B cell (primary cell): ENCODE data around the gene ALKBH6. TPM values are rescaled to one million over a fixed set of nuclear protein-coding genes. Genes with fewer than 3 reads are reported as not detected.

ENCODE experiments used
- ATAC-seq: fragments of 200-7000 bp; cut with Tn5 transposase; one replicate; pipeline ENCODE4 v1.10.0; 2021; ENCODE audit warnings: low read depth, mild to moderate bottlenecking, moderate number of reproducible peaks, moderate library complexity
- CTCF ChIA-PET: fragments of 350-600 bp; sonication (Branson Sonifier 250); formaldehyde crosslinking; loops from one replicate; lab custom pipeline; 2021; ENCODE audit warnings: antibody characterized with exemption, inconsistent platforms; lab: Charles Lee
- POLR2A ChIA-PET: fragments of 350-600 bp; sonication (Branson Sonifier 250); formaldehyde crosslinking; loops from one replicate; lab custom pipeline; 2021; ENCODE audit warnings: antibody characterized with exemption; lab: Charles Lee
- DNase-seq: peaks from one replicate; pipeline ENCODE4 v3.0.0; 2013
- H2AFZ ChIP-seq: 2 replicates; pipeline ENCODE4 v1.6.1; 2012; ENCODE audit warnings: mild to moderate bottlenecking, low read depth, low read length; ENCODE audit not compliant: insufficient read depth, poor library complexity, severe bottlenecking
- H3K27ac ChIP-seq, 2 donors: 1 replicate in 1 of 2; 2 replicates in 1 of 2; pipeline ENCODE4 v1.5.1; 2012 to 2013; ENCODE audit warnings: low read length in 2 of 2, mild to moderate bottlenecking in 2 of 2, moderate library complexity in 1 of 2
- H3K27me3 ChIP-seq, 4 experiments: fragments of 200-600 bp in 1 of 4; sonication (generic) in 1 of 4; replicated peaks in 1 of 4; 1 replicate in 2 of 4; 2 replicates in 2 of 4; pipeline versions ENCODE4 v1.6.1 to v1.7.0; 2013 to 2016; ENCODE audit warnings: low read length in 3 of 4, mild to moderate bottlenecking in 2 of 4, mixed read lengths in 1 of 4, moderate library complexity in 1 of 4; ENCODE audit not compliant: insufficient read depth in 4 of 4, control insufficient read depth in 3 of 4; ENCODE audit errors: control extremely low read depth in 1 of 4
- H3K36me3 ChIP-seq, 2 experiments: replicated peaks in 1 of 2; 1 replicate in 1 of 2; 2 replicates in 1 of 2; pipeline versions ENCODE4 v1.6.1 to v1.7.1; 2013; ENCODE audit warnings: low read length in 1 of 2; ENCODE audit not compliant: insufficient read depth in 2 of 2, control insufficient read depth in 1 of 2; ENCODE audit errors: control extremely low read depth in 1 of 2, extremely low read depth in 1 of 2
- H3K4me1 ChIP-seq, 2 donors: fragments of 200-600 bp in 1 of 2; sonication (generic) in 1 of 2; 1 replicate in 1 of 2; 2 replicates in 1 of 2; pipeline versions ENCODE4 v1.5.1 to v1.6.1; 2013 to 2017; ENCODE audit warnings: low read length in 2 of 2; ENCODE audit not compliant: control insufficient read depth in 2 of 2, insufficient read depth in 2 of 2
- H3K4me2 ChIP-seq: replicated peaks from 2 replicates; pipeline ENCODE3; 2012; ENCODE audit warnings: mild to moderate bottlenecking, low read depth, low read length; ENCODE audit not compliant: poor library complexity, severe bottlenecking
- H3K4me3 ChIP-seq, 5 experiments: fragments of 200-600 bp in 1 of 5; sonication (generic) in 1 of 5; 1 replicate in 3 of 5; 2 replicates in 2 of 5; pipeline versions ENCODE4 v1.5.1 to v1.7.0; 2011 to 2016; ENCODE audit warnings: low read length in 4 of 5, mild to moderate bottlenecking in 4 of 5, low read depth in 2 of 5, control low read depth in 1 of 5, moderate library complexity in 1 of 5; ENCODE audit not compliant: insufficient read depth in 1 of 5; ENCODE audit errors: control extremely low read depth in 1 of 5, extremely low read depth in 1 of 5
- H3K79me2 ChIP-seq: fragments of 200-600 bp; sonication (generic); one replicate; pipeline ENCODE4 v1.6.0; 2016; ENCODE audit warnings: low read length; ENCODE audit not compliant: control insufficient read depth, insufficient read depth
- H3K9ac ChIP-seq: fragments of 200-600 bp; sonication (generic); 2 replicates; pipeline ENCODE4 v1.6.1; 2017; ENCODE audit warnings: mild to moderate bottlenecking, low read length, moderate library complexity
- H3K9me3 ChIP-seq, 3 donors: one replicate each; pipeline versions ENCODE4 v1.6.1 to v1.7.1; 2013; ENCODE audit warnings: low read length in 2 of 3; ENCODE audit not compliant: control insufficient read depth in 2 of 3, insufficient read depth in 1 of 3; ENCODE audit errors: control extremely low read depth in 1 of 3
- H4K20me1 ChIP-seq: 2 replicates; pipeline ENCODE4 v1.6.0; 2012; ENCODE audit warnings: mild to moderate bottlenecking, low read length; ENCODE audit not compliant: insufficient read depth, control insufficient read depth, poor library complexity, severe bottlenecking
- H3K27ac Mint-ChIP-seq: one replicate; pipeline ENCODE4 v1.8.0; 2021; ENCODE audit warnings: mixed read lengths
- H3K27me3 Mint-ChIP-seq: one replicate; pipeline ENCODE4 v1.8.0; 2021; ENCODE audit warnings: mixed read lengths
- H3K4me1 Mint-ChIP-seq: one replicate; pipeline ENCODE4 v1.8.0; 2021; ENCODE audit warnings: mixed read lengths
- H3K4me3 Mint-ChIP-seq: one replicate; pipeline ENCODE4 v1.8.0; 2021; ENCODE audit warnings: mixed read lengths
- H3K9me3 Mint-ChIP-seq: one replicate; pipeline ENCODE4 v1.8.0; 2022; ENCODE audit warnings: mixed read lengths; ENCODE audit not compliant: insufficient read depth
- CTCF ChIP-seq: fragments of 200-600 bp; IDR thresholded peaks from one replicate; pipeline ENCODE4 v1.8.0; 2022; ENCODE audit warnings: antibody characterized with exemption, mild to moderate bottlenecking
- EZH2 ChIP-seq: IDR thresholded peaks from 2 replicates; pipeline ENCODE4 v1.6.1; 2012; ENCODE audit warnings: borderline replicate concordance, low read depth, mild to moderate bottlenecking, moderate library complexity, low read length; ENCODE audit not compliant: insufficient read depth, poor library complexity, severe bottlenecking
- WGBS: methylation state at CpG from one replicate; pipeline ENCODE4 v1.1.5; 2013; ENCODE audit warnings: missing lambda C conversion rate; ENCODE audit not compliant: insufficient coverage; 5-methylcytosine and 5-hydroxymethylcytosine counted together
- intact Hi-C: fragments of 100-400 bp; cut with micrococcal nuclease; formaldehyde crosslinking; loops from one replicate; pipeline ENCODE4 v1.10.0; 2022
- polyA plus RNA-seq: library from polyadenylated mRNA; depleted of rRNA; stranded (reverse); fragments of >200 nt; gene quantifications from 2 replicates; pipeline ENCODE4 v1.2.3, GENCODE V29; 2012
- total RNA-seq, 2 donors: library from RNA; stranded (reverse); fragments of 120-200 nt in 1 of 2; gene quantifications; 1 replicate in 1 of 2; 2 replicates in 1 of 2; pipeline versions ENCODE4 v1.2.3 to v1.2.4, GENCODE V29; 2013 to 2022

Gene ALKBH6
- total and polyA plus RNA-seq, 2 donors (not counting 1 experiment from before 2014, with no cell fraction given), result 54.5 to 56.5 TPM

- Histone ChIP-seq H3K9ac (peak within 1 kb of the TSS; percentile 80), H3K9me3 (no peaks in the 10 kb centered on the region)
Observed at GRCh38 chr19:36054733-36055686, 41.0 kb upstream of the ALKBH6 start, which contains the start of gene WDR62. WDR62 (plus strand) TSS chr19:36054897; CDS start chr19:36054972, 75 bp downstream.

More at GRCh38 chr19:36054733-36055686, 41.0 kb upstream of the ALKBH6 start, which contains the start of gene WDR62:
- H3K4me3 Mint-ChIP-seq, result peak within 1 kb of the TSS; percentile 98
- WGBS, result under 1% methylated on average over 75 of the region's 76 CpGs
- no peaks in the 10 kb centered on the region for H3K9me3 Mint-ChIP-seq
- Histone ChIP-seq H3K79me2 (peaks cover 18% of the 10 kb centered on the region), H4K20me1 (no peaks in the 10 kb centered on the region), H3K27me3 (no peaks in the 10 kb centered on the region), H3K4me1 (peaks cover 9 to 18% of the 10 kb centered on the region in 2 donors), H3K4me2 (peak within 1 kb of the TSS; percentile 91), H2AFZ (peak within 1 kb of the TSS; percentile 95), H3K4me3 (peak within 1 kb of the TSS; percentile 63 to 90 (median 65)), H3K36me3 (no peaks in the 10 kb centered on the region), H3K27ac (peak within 1 kb of the TSS; percentile 86 to 98)
- peak; percentile 27 for TF ChIP-seq CTCF
- TF ChIP-seq EZH2, result no peak
- no peak for DNase-seq
- peak; percentile 73 for ATAC-seq
- H3K27ac Mint-ChIP-seq, result peak within 1 kb of the TSS; percentile 94
- no peaks in the 10 kb centered on the region for H3K27me3 Mint-ChIP-seq
- POLR2A ChIA-PET, result interaction anchor here (0.5 to 3.1 kb wide), 7 partner anchors 21 to 313 kb away, joined by 3 to 22 read pairs (median 4); partner anchors contain the start of genes ALKBH6, CAPNS1, IGFLR1 and POLR2I
- CTCF ChIA-PET, result interaction anchor here (0.6 to 1.4 kb wide), 3 partner anchors 49 to 73 kb away, joined by 3 to 5 read pairs (median 4); partner anchors contain the start of gene POLR2I
- peaks cover 18% of the 10 kb centered on the region for H3K4me1 Mint-ChIP-seq
- intact Hi-C loops, result loop anchor here (1.0 to 10.0 kb wide), 11 partner anchors 41 to 443 kb away; partner anchors contain the start of genes ALKBH6, HAUS5, LIN37 and SDHAF1
